EH (cell line): ENCODE results near the gene METTL6.
"Not testable (repeated sequence)": the region's sequence is repeated elsewhere in the genome, so short reads cannot be mapped to it uniquely, and the experiment has no call there.

Source experiments
- DNase-seq: peaks from one replicate; pipeline ENCODE4 v3.0.0-alpha.2; 2015; ENCODE audit warnings: low read depth

The METTL6 gene

GRCh38 chr3:15404767-15405166 lies 22.6 kb downstream of the METTL6 start:
- no peak for DNase-seq

GRCh38 chr3:15403965-15404364 lies 23.4 kb downstream of the METTL6 start:
- DNase-seq, result no peak

GRCh38 chr3:15403495-15403894 lies 23.8 kb downstream of the METTL6 start:
- DNase-seq, result no peak

GRCh38 chr3:15401936-15402335 lies 25.4 kb downstream of the METTL6 start:
- DNase-seq, result no peak

- DNase-seq, result no peak
Observed at GRCh38 chr3:15399970-15400369, 27.4 kb downstream of the METTL6 start.

- DNase-seq, result peak; percentile 40
Observed at GRCh38 chr3:15398731-15399133, 28.6 kb downstream of the METTL6 start.

- not testable (repeated sequence) for DNase-seq
Observed at GRCh38 chr3:15393252-15393651, 34.1 kb downstream of the METTL6 start.

GRCh38 chr3:15391007-15391406 lies 36.3 kb downstream of the METTL6 start:
- no peak for DNase-seq

- DNase-seq, result no peak
Observed at GRCh38 chr3:15390460-15390859, 36.9 kb downstream of the METTL6 start.

GRCh38 chr3:15388335-15388734 lies 39.0 kb downstream of the METTL6 start:
- not testable (repeated sequence) for DNase-seq

GRCh38 chr3:15387735-15388134 lies 39.6 kb downstream of the METTL6 start:
- DNase-seq, result no peak

- peak; percentile 19 for DNase-seq
Observed at GRCh38 chr3:15387171-15387581, 40.2 kb downstream of the METTL6 start.

- DNase-seq, result not testable (repeated sequence)
Observed at GRCh38 chr3:15386654-15386955, 40.7 kb downstream of the METTL6 start.

- no peak for DNase-seq
Observed at GRCh38 chr3:15385901-15386653, 41.3 kb downstream of the METTL6 start.

GRCh38 chr3:15385238-15385695 lies 42.1 kb downstream of the METTL6 start:
- DNase-seq, result not testable (repeated sequence)

- DNase-seq, result peak; percentile 39
Observed at GRCh38 chr3:15384510-15385237, 42.7 kb downstream of the METTL6 start.

GRCh38 chr3:15382405-15382923 lies 44.9 kb downstream of the METTL6 start:
- no peak for DNase-seq

GRCh38 chr3:15380980-15381890 lies 46.1 kb downstream of the METTL6 start:
- DNase-seq, result no peak

GRCh38 chr3:15377961-15378791 lies 49.2 kb downstream of the METTL6 start:
- peak; percentile 95 for DNase-seq

- DNase-seq, result no peak
Observed at GRCh38 chr3:15375461-15376000, 51.8 kb downstream of the METTL6 start.

- DNase-seq, result no peak
Observed at GRCh38 chr3:15372918-15373317, 54.4 kb downstream of the METTL6 start.
